Measurements from ENCODE around the gene MASTL.

DNA sequence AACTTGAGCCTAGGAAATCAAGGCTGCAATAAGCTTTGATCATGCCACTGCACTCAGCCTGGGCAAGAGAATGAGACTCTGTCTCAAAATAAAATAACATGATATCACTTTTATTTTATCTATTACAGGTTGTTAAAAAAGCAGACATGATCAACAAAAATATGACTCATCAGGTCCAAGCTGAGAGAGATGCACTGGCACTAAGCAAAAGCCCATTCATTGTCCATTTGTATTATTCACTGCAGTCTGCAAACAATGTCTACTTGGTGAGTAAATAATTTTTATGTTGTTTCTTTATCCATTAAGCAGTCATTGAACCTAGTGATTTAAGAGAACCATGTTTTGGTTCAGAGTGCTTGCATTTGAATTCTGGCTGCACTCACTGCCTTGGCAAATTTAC lies 3.3 kb downstream of the MASTL start:
- TF ChIP-seq, protein P1, sequence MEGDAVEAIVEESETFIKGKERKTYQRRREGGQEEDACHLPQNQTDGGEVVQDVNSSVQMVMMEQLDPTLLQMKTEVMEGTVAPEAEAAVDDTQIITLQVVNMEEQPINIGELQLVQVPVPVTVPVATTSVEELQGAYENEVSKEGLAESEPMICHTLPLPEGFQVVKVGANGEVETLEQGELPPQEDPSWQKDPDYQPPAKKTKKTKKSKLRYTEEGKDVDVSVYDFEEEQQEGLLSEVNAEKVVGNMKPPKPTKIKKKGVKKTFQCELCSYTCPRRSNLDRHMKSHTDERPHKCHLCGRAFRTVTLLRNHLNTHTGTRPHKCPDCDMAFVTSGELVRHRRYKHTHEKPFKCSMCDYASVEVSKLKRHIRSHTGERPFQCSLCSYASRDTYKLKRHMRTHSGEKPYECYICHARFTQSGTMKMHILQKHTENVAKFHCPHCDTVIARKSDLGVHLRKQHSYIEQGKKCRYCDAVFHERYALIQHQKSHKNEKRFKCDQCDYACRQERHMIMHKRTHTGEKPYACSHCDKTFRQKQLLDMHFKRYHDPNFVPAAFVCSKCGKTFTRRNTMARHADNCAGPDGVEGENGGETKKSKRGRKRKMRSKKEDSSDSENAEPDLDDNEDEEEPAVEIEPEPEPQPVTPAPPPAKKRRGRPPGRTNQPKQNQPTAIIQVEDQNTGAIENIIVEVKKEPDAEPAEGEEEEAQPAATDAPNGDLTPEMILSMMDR (conservative IDR thresholded peaks at IDR 0.05; ENCODE audit: low read depth, low read length): no peak
- no peak for TF ChIP-seq EZH2 (IDR thresholded peaks at IDR 0.05; ENCODE audit: borderline replicate concordance, low read depth, low read length, poor library complexity, severe bottlenecking)
